DND-41 (cell line): Measurements from ENCODE around the gene LRP8.

Experiments used
- ATAC-seq: fragments of 200-7000 bp; cut with Tn5 transposase; 3 replicates; pipeline ENCODE4 v1.9.1; 2021; ENCODE audit warnings: low read depth; ENCODE audit not compliant: insufficient read depth
- DNase-seq: peaks from one replicate; pipeline ENCODE4 v3.0.0-alpha.2; 2020
- H2AFZ ChIP-seq: 2 replicates; pipeline ENCODE4 v1.6.0; 2012; ENCODE audit warnings: low read depth, low read length
- H3K27ac ChIP-seq: 2 replicates; pipeline ENCODE4 v1.5.1; 2012; ENCODE audit warnings: low read length, inconsistent platforms
- H3K27me3 ChIP-seq: fragments of 200-600 bp; sonication (generic); 2 replicates; pipeline ENCODE4 v1.6.0; 2012; ENCODE audit warnings: low read length, mild to moderate bottlenecking, inconsistent platforms; ENCODE audit not compliant: insufficient read depth, poor library complexity
- H3K36me3 ChIP-seq: 2 replicates; pipeline ENCODE4 v1.5.1; 2012; ENCODE audit warnings: low read length, inconsistent platforms; ENCODE audit not compliant: insufficient read depth
- H3K4me1 ChIP-seq: 2 replicates; pipeline ENCODE4 v1.5.1; 2012; ENCODE audit warnings: mild to moderate bottlenecking, low read length; ENCODE audit not compliant: insufficient read depth
- H3K4me2 ChIP-seq: 2 replicates; pipeline ENCODE4 v1.6.0; 2012; ENCODE audit warnings: mild to moderate bottlenecking, moderate library complexity, low read length, inconsistent platforms; ENCODE audit not compliant: insufficient read depth
- H3K4me3 ChIP-seq, 2 experiments: fragments of 200-600 bp in 1 of 2; shearing (Covaris generic) in 1 of 2; 2 replicates each; pipeline ENCODE4 v1.5.1; 2012 to 2016; ENCODE audit warnings: inconsistent platforms in 2 of 2, low read length in 2 of 2, mild to moderate bottlenecking in 2 of 2, low read depth in 1 of 2, moderate library complexity in 1 of 2
- H3K79me2 ChIP-seq: 2 replicates; pipeline ENCODE4 v1.6.0; 2012; ENCODE audit warnings: low read length, inconsistent platforms; ENCODE audit not compliant: insufficient read depth
- H3K9ac ChIP-seq: 2 replicates; pipeline ENCODE4 v1.6.0; 2012; ENCODE audit warnings: low read depth, mild to moderate bottlenecking, inconsistent platforms, low read length, moderate library complexity
- H3K9me3 ChIP-seq: 2 replicates; pipeline ENCODE4 v1.5.1; 2012; ENCODE audit warnings: low read length, moderate library complexity, mild to moderate bottlenecking, inconsistent platforms; ENCODE audit not compliant: insufficient read depth, severe bottlenecking
- H4K20me1 ChIP-seq: 2 replicates; pipeline ENCODE4 v1.6.0; 2012; ENCODE audit warnings: low read length; ENCODE audit not compliant: insufficient read depth
- EZH2 ChIP-seq: IDR thresholded peaks from 3 replicates; pipeline ENCODE4 v1.6.1; 2012; ENCODE audit warnings: borderline replicate concordance, low read depth, mild to moderate bottlenecking, moderate library complexity, low read length, inconsistent platforms; ENCODE audit not compliant: severe bottlenecking
- TF ChIP-seq, protein P1 (sequence below): IDR thresholded peaks from 2 replicates; pipeline ENCODE4 v1.5.1; 2012; ENCODE audit warnings: borderline replicate concordance, low read length, moderate library complexity, mild to moderate bottlenecking; ENCODE audit not compliant: poor library complexity, severe bottlenecking; ENCODE audit errors: extremely low read depth

Gene LRP8

GRCh38 chr1:53279296-53280200 is 48.3 kb downstream of the LRP8 start:
- peaks cover 44% of the 10 kb centered on the region for H4K20me1 ChIP-seq
- no peak overlapping the region for H3K4me2 ChIP-seq
- ATAC-seq (no peak), DNase-seq (no peak)
- no peak overlapping the region for H3K4me3 ChIP-seq
- TF ChIP-seq EZH2: no peak
- TF ChIP-seq, protein P1, sequence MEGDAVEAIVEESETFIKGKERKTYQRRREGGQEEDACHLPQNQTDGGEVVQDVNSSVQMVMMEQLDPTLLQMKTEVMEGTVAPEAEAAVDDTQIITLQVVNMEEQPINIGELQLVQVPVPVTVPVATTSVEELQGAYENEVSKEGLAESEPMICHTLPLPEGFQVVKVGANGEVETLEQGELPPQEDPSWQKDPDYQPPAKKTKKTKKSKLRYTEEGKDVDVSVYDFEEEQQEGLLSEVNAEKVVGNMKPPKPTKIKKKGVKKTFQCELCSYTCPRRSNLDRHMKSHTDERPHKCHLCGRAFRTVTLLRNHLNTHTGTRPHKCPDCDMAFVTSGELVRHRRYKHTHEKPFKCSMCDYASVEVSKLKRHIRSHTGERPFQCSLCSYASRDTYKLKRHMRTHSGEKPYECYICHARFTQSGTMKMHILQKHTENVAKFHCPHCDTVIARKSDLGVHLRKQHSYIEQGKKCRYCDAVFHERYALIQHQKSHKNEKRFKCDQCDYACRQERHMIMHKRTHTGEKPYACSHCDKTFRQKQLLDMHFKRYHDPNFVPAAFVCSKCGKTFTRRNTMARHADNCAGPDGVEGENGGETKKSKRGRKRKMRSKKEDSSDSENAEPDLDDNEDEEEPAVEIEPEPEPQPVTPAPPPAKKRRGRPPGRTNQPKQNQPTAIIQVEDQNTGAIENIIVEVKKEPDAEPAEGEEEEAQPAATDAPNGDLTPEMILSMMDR: no peak
- no peaks in the 10 kb centered on the region for H3K27me3 ChIP-seq
- no peak overlapping the region for H3K9ac ChIP-seq
- peaks cover 86% of the 10 kb centered on the region for H3K36me3 ChIP-seq
- no peaks in the 10 kb centered on the region; the same call in 1 of the 2 replicates for H3K79me2 ChIP-seq
- H3K4me1 ChIP-seq: no peaks in the 10 kb centered on the region
- H3K27ac ChIP-seq: no peak overlapping the region
- H2AFZ ChIP-seq: no peak overlapping the region
- H3K9me3 ChIP-seq: no peaks in the 10 kb centered on the region

GRCh38 chr1:53278298-53278725 is 49.6 kb downstream of the LRP8 start:
- no peaks in the 10 kb centered on the region for H3K79me2 ChIP-seq
- peak; percentile 71 for ATAC-seq
- H4K20me1 ChIP-seq: peaks cover 44% of the 10 kb centered on the region
- no peaks in the 10 kb centered on the region for H3K27me3 ChIP-seq
- peaks cover 93% of the 10 kb centered on the region for H3K36me3 ChIP-seq
- H2AFZ ChIP-seq: no peak overlapping the region
- no peak for TF ChIP-seq EZH2
- TF ChIP-seq, protein P1: peak; percentile 88
- DNase-seq: peak; percentile 61
- H3K9ac ChIP-seq: no peak overlapping the region
- no peak overlapping the region for H3K4me2 ChIP-seq
- H3K4me1 ChIP-seq: no peaks in the 10 kb centered on the region
- no peak overlapping the region for H3K27ac ChIP-seq
- H3K4me3 ChIP-seq: no peak overlapping the region
- no peaks in the 10 kb centered on the region for H3K9me3 ChIP-seq

DNA sequence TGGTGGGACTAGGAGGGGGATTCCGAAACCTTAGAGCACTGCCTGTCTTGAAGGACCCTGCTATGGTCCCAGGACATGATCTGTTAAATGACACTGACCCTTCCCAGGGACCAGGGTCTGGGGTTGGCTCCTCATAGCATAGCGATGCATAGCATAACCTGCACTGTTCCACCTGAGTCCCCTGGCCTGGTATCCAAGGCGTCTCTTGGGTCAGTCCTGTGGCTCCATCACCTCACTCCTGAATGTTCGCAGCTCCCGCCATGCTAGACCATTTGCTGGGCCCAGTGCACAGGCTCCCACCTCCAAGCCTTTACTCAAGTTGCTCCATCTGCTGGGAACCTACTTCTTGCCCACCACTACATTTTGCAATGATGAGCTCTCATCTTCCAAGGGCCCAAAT is 50.5 kb downstream of the LRP8 start:
- H3K9ac ChIP-seq: no peak overlapping the region
- peaks cover 45% of the 10 kb centered on the region for H4K20me1 ChIP-seq
- H3K4me3 ChIP-seq: no peak overlapping the region
- H3K36me3 ChIP-seq: peaks cover 94% of the 10 kb centered on the region
- no peaks in the 10 kb centered on the region for H3K79me2 ChIP-seq
- H3K4me2 ChIP-seq: no peak overlapping the region
- H3K27ac ChIP-seq: no peak overlapping the region
- ATAC-seq (no peak), DNase-seq (no peak)
- no peak for TF ChIP-seq EZH2
- TF ChIP-seq, protein P1: no peak
- H2AFZ ChIP-seq: no peak overlapping the region
- no peaks in the 10 kb centered on the region for H3K9me3 ChIP-seq
- H3K27me3 ChIP-seq: no peaks in the 10 kb centered on the region
- no peaks in the 10 kb centered on the region for H3K4me1 ChIP-seq
